ENCODE results near the gene LINC00237.
A peak's percentile ranks its signal among the peaks of the same experiment; 100 is the strongest.

LINC00237 gene

GRCh38 chr20:21049305-21049828 is 56.8 kb downstream of the LINC00237 start:
- DNase-seq (ENCODE audit: low read depth in 1 of 2, low spot score in 1 of 2), result no peak

DNA sequence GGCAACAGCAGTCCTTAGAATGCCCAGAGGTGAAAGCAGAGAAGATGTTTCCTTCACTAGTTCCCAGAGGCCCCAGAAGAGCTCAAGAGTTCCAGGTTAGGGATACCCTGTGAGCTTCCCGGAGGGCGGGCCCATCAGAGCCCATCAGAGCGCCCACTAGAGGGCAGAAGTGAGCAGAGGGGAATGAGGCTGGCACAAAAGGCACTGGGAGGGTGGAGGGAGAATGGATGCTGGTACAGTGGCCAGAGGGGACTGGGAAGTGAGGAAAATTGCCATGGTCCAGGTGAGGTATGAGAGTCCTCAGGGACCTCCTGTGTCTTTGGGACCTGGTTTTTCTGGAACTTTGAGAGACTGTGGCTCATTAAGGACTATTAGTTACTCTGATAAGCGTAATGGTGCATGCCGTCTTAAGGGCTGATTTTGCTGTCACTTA is 57.3 kb downstream of the LINC00237 start:
- DNase-seq (ENCODE audit: low read depth in 1 of 2, low spot score in 1 of 2), result peak in 1 of 2 donors; percentile 35

- DNase-seq (ENCODE audit: low read depth in 1 of 2, low spot score in 1 of 2), result no peak
Observed at GRCh38 chr20:21047981-21048380, 58.2 kb downstream of the LINC00237 start.

- no peak for DNase-seq (ENCODE audit: low read depth in 1 of 2, low spot score in 1 of 2)
Observed at GRCh38 chr20:21046413-21047070, 59.6 kb downstream of the LINC00237 start.
